Transverse colon (tissue), 4 donors: ENCODE measurements around the gene DHRS3. TPM values are rescaled to one million over a fixed set of nuclear protein-coding genes. Genes with fewer than 3 reads are reported as not detected.

Source experiments
- DNase-seq: peaks from one replicate; pipeline ENCODE4 v3.0.0-alpha.2; 2019
- H3K27ac ChIP-seq, 4 donors: fragments of 200-600 bp; sonication (generic); 2 replicates each; pipeline ENCODE4 v1.5.1; 2016 to 2018; ENCODE audit warnings: inconsistent platforms in 4 of 4
- H3K27me3 ChIP-seq: fragments of 200-600 bp; sonication (generic); 2 replicates; pipeline ENCODE4 v1.5.1; 2017; ENCODE audit warnings: inconsistent platforms
- H3K36me3 ChIP-seq, 4 donors: fragments of 200-600 bp; sonication (generic); 2 replicates each; pipeline ENCODE4 v1.5.1; 2017 to 2019; ENCODE audit warnings: inconsistent platforms in 4 of 4
- H3K4me1 ChIP-seq, 4 donors: fragments of 200-600 bp; sonication (generic); 2 replicates each; pipeline ENCODE4 v1.5.1; 2017 to 2020; ENCODE audit warnings: inconsistent platforms in 4 of 4
- H3K4me3 ChIP-seq, 4 donors: fragments of 200-600 bp; sonication (generic); 1 replicate in 1 of 4; 2 replicates in 3 of 4; pipeline versions ENCODE4 v1.5.1 to v1.6.1; 2017 to 2019; ENCODE audit warnings: inconsistent platforms in 4 of 4
- H3K9me3 ChIP-seq, 2 donors: fragments of 200-600 bp; sonication (generic); 2 replicates each; pipeline ENCODE4 v1.5.1; 2017 to 2019; ENCODE audit warnings: inconsistent platforms in 2 of 2
- CTCF ChIP-seq, 5 experiments: fragments of 200-600 bp in 3 of 5; fragments of 450-650 bp in 2 of 5; sonication (generic) in 3 of 5; IDR thresholded peaks; 1 replicate in 2 of 5; 2 replicates in 3 of 5; pipeline ENCODE4 v1.5.1; 2016 to 2017; ENCODE audit warnings: antibody characterized with exemption in 5 of 5, inconsistent platforms in 3 of 5, mild to moderate bottlenecking in 2 of 5, moderate library complexity in 1 of 5
- EP300 ChIP-seq: sonication (generic); formaldehyde crosslinking; IDR thresholded peaks from one replicate; pipeline ENCODE4 v1.6.1; 2017; ENCODE audit warnings: antibody characterized with exemption, low read depth
- POLR2A ChIP-seq: fragments of 450-650 bp; IDR thresholded peaks from one replicate; pipeline ENCODE4 v1.6.1; 2016; ENCODE audit warnings: antibody characterized with exemption, mild to moderate bottlenecking, moderate library complexity
- POLR2AphosphoS5 ChIP-seq, 3 donors: sonication (generic); formaldehyde crosslinking; IDR thresholded peaks; one replicate each; pipeline ENCODE4 v1.6.1; 2016; ENCODE audit warnings: antibody characterized with exemption in 3 of 3
- WGBS, 2 donors: methylation state at CpG; one replicate each; pipeline ENCODE4 v1.1.5; 2018; ENCODE audit warnings: low coverage in 1 of 2; 5-methylcytosine and 5-hydroxymethylcytosine counted together
- in situ Hi-C, 4 donors: fragments of 200-750 bp; cut with MboI; loops; one replicate each; pipeline versions ENCODE4 v1.15.0 to v1.15.1; 2017; ENCODE audit warnings: low sequenced_read_pairs in 3 of 4, low pct_ligation_motif_present in 1 of 4, low pct_unique_long_range_greater_than_20kb in 1 of 4
- intact Hi-C: fragments of 100-400 bp; cut with DNase I; formaldehyde crosslinking; loops from one replicate; pipeline ENCODE4 v1.15.1; 2023; ENCODE audit warnings: low total_unique reads
- total RNA-seq, 4 donors: library from RNA; depleted of rRNA; stranded (reverse); fragments of >200 nt; gene quantifications; one replicate each; pipeline ENCODE4 v1.1.0, GENCODE V29; 2016

The DHRS3 gene
- total RNA-seq, 4 donors from 2014 or later = 55.3 to 122 (median 103) TPM

GRCh38 chr1:12555411-12556367 is 62.3 kb downstream of the DHRS3 start:
- intact Hi-C loops = no loop called here
- 83 to 86% methylated on average over 2 to 13 of the region's 13 CpGs for WGBS, 2 donors
- Histone ChIP-seq H3K4me1 (peaks cover 3 to 13% (median 11%) of the 10 kb centered on the region in 4 donors), H3K36me3 (no peaks in the 10 kb centered on the region), H3K27ac (peak overlapping the region; percentile 77 to 91 (median 88)), H3K4me3 (no peak overlapping the region), H3K27me3 (no peaks in the 10 kb centered on the region), H3K9me3 (no peaks in the 10 kb centered on the region)
- no peak for DNase-seq
- in situ Hi-C loops = no loop called here
- TF ChIP-seq CTCF (IDR thresholded peaks at IDR 0.05) = no peak
- TF ChIP-seq POLR2A = no peak
- no peak for TF ChIP-seq EP300
- no peak for TF ChIP-seq POLR2AphosphoS5 (IDR thresholded peaks at IDR 0.05)

GRCh38 chr1:12554521-12555305 is 63.3 kb downstream of the DHRS3 start:
- whole genome bisulfite sequencing, 2 donors = 90 to 94% methylated on average over 2 to 15 of the region's 18 CpGs
- no peaks in the 10 kb centered on the region for H3K9me3 ChIP-seq
- intact Hi-C loops (no loop called here), in situ Hi-C loops (no loop called here)
- DNase-seq = no peak
- TF ChIP-seq POLR2AphosphoS5 (IDR thresholded peaks at IDR 0.05) (no peak), POLR2A (no peak), EP300 (no peak), CTCF (IDR thresholded peaks at IDR 0.05) (no peak)
- no peaks in the 10 kb centered on the region for H3K27me3 ChIP-seq
- H3K36me3 ChIP-seq = no peaks in the 10 kb centered on the region
- H3K4me1 ChIP-seq = peaks cover 9 to 22% (median 13%) of the 10 kb centered on the region in 4 donors
- no peak overlapping the region for H3K4me3 ChIP-seq
- H3K27ac ChIP-seq = peak overlapping the region; percentile 77 to 91 (median 88)

- Histone ChIP-seq H3K36me3 (no peaks in the 10 kb centered on the region), H3K27ac (peak overlapping the region; percentile 48 to 91 (median 88)), H3K27me3 (no peaks in the 10 kb centered on the region), H3K9me3 (no peaks in the 10 kb centered on the region), H3K4me3 (no peak overlapping the region), H3K4me1 (peaks cover 15 to 29% (median 20%) of the 10 kb centered on the region in 4 donors)
- TF ChIP-seq EP300 = no peak
- TF ChIP-seq CTCF (IDR thresholded peaks at IDR 0.05) = no peak
- no peak for TF ChIP-seq POLR2AphosphoS5 (IDR thresholded peaks at IDR 0.05)
- TF ChIP-seq POLR2A = no peak
- WGBS, 2 donors = 89% methylated on average over 3 of the region's 3 CpGs; no CpG with 5 or more reads in 1 of the 2 donors
- no peak for DNase-seq
- in situ Hi-C loops = no loop called here
- intact Hi-C loops = no loop called here
These were observed 64.0 kb downstream of the DHRS3 start for GRCh38 chr1:12553963-12554362.
